Cardiac septum (tissue), 1 donor: Measurements from ENCODE around the gene TCAP. TPM values are rescaled to one million over a fixed set of nuclear protein-coding genes. Genes with fewer than 3 reads are reported as not detected.

ENCODE experiments used
- DNase-seq: peaks from one replicate; pipeline ENCODE4 v3.0.0-alpha.2; 2020; ENCODE audit warnings: low spot score
- intact Hi-C: fragments of 100-400 bp; cut with DNase I; formaldehyde crosslinking; loops from one replicate; pipeline ENCODE4 v1.14.0; 2022
- total RNA-seq: library from RNA; stranded (reverse); fragmentation: NEBNext Ultra II Directional; extraction: Animal tissue kit (Norgen Biotek cat#: 25700); gene quantifications from one replicate; pipeline ENCODE4 v1.2.1, GENCODE V29; 2021
- donor health status: DM: no; HTN: no; CAD: no.

The TCAP gene
- total RNA-seq, 1 donor from 2014 or later = 4,725 TPM

- DNase-seq = no peak
- intact Hi-C loops = loop anchor here (5.0 kb wide), 1 partner anchor 280 kb away; no protein-coding TSS in a partner anchor
Measured at GRCh38 chr17:39642291-39643074, 22.7 kb upstream of the TCAP start.

GRCh38 chr17:39643271-39643670 lies 21.9 kb upstream of the TCAP start:
- DNase-seq = no peak
- intact Hi-C loops = loop anchor here (5.0 kb wide), 1 partner anchor 279 kb away; no protein-coding TSS in a partner anchor

- DNase-seq = no peak
- intact Hi-C loops = no loop called here
Measured at GRCh38 chr17:39647256-39647655, 17.9 kb upstream of the TCAP start.

GRCh38 chr17:39648616-39649366 lies 16.4 kb upstream of the TCAP start:
- DNase-seq = no peak
- intact Hi-C loops = no loop called here

- DNase-seq = no peak
- intact Hi-C loops = no loop called here
Measured at GRCh38 chr17:39650121-39650579, 15.0 kb upstream of the TCAP start.

- intact Hi-C loops = no loop called here
- no peak for DNase-seq
Measured at GRCh38 chr17:39651923-39652586, 13.1 kb upstream of the TCAP start.

GRCh38 chr17:39652587-39653315 lies 12.4 kb upstream of the TCAP start:
- intact Hi-C loops = no loop called here
- DNase-seq = no peak

- DNase-seq = no peak
- intact Hi-C loops = no loop called here
Measured at GRCh38 chr17:39653316-39653661, 11.9 kb upstream of the TCAP start.

- intact Hi-C loops = no loop called here
- no peak for DNase-seq
Measured at GRCh38 chr17:39653662-39654331, 11.4 kb upstream of the TCAP start.

GRCh38 chr17:39655105-39655504 lies 10.0 kb upstream of the TCAP start:
- intact Hi-C loops = no loop called here

GRCh38 chr17:39658346-39658745 lies 6.8 kb upstream of the TCAP start:
- intact Hi-C loops = no loop called here
- no peak for DNase-seq

More at GRCh38 chr17:39655105-39655504, 10.0 kb upstream of the TCAP start:
- DNase-seq = no peak

GRCh38 chr17:39658760-39659159 lies 6.4 kb upstream of the TCAP start:
- intact Hi-C loops = no loop called here
- no peak for DNase-seq

GRCh38 chr17:39659279-39660010 lies 5.7 kb upstream of the TCAP start:
- intact Hi-C loops = no loop called here
- DNase-seq = no peak

- intact Hi-C loops = no loop called here
- DNase-seq = no peak
Measured at GRCh38 chr17:39660011-39660360, 5.2 kb upstream of the TCAP start.

- no peak for DNase-seq
- intact Hi-C loops = no loop called here
Measured at GRCh38 chr17:39660397-39661385, 4.5 kb upstream of the TCAP start.

GRCh38 chr17:39661744-39662541 lies 3.2 kb upstream of the TCAP start:
- intact Hi-C loops = no loop called here
- DNase-seq = no peak
